SK-N-MC (cell line): ENCODE results near the gene PHRF1.

Source experiments
- DNase-seq: peaks from one replicate; pipeline ENCODE4 v3.0.0-alpha.2; 2011; ENCODE audit warnings: low read depth, low spot score
- H3K27ac ChIP-seq: fragments of 200-600 bp; sonication (generic); 2 replicates; pipeline ENCODE4 v1.5.1; 2016; ENCODE audit warnings: mixed run types
- H3K36me3 ChIP-seq: fragments of 200-600 bp; sonication (generic); 2 replicates; pipeline ENCODE4 v1.6.1; 2017; ENCODE audit warnings: antibody characterized with exemption, low read length, mixed read lengths; ENCODE audit not compliant: insufficient read depth
- H3K4me3 ChIP-seq: fragments of 200-600 bp; sonication (generic); 2 replicates; pipeline ENCODE4 v1.5.1; 2016
- H3K9ac ChIP-seq: fragments of 200-600 bp; sonication (generic); 2 replicates; pipeline ENCODE4 v1.8.0; 2017; ENCODE audit warnings: mixed run types, mixed read lengths; ENCODE audit not compliant: insufficient read length
- H3K9me3 ChIP-seq: fragments of 200-600 bp; sonication (generic); 2 replicates; pipeline ENCODE4 v1.6.1; 2017; ENCODE audit warnings: low read depth, mild to moderate bottlenecking, antibody characterized with exemption, low read length, moderate library complexity, mixed read lengths
- EZH2 ChIP-seq: fragments of 200-600 bp; sonication (generic); IDR thresholded peaks from one replicate; pipeline ENCODE4 v1.6.1; 2017; ENCODE audit warnings: antibody characterized with exemption
- FOXP2 ChIP-seq: optimal IDR thresholded peaks from 2 replicates; pipeline ENCODE3; 2011; ENCODE audit warnings: mild to moderate bottlenecking, moderate library complexity; ENCODE audit not compliant: insufficient read depth; ENCODE audit errors: extremely low read length, control extremely low read depth
- POLR2AphosphoS5 ChIP-seq: IDR thresholded peaks from 2 replicates; pipeline ENCODE4 v1.6.1; 2012; ENCODE audit warnings: mild to moderate bottlenecking, low read depth, low read length, borderline replicate concordance

The PHRF1 gene

GRCh38 chr11:531919-532526 lies 44.2 kb upstream of the PHRF1 start:
- TF ChIP-seq FOXP2 = no peak
- TF ChIP-seq EZH2 = no peak
- peak; percentile 25; the same call in 1 of the 2 replicates for TF ChIP-seq POLR2AphosphoS5
- no peak for DNase-seq
- Histone ChIP-seq H3K4me3 (no peak overlapping the region), H3K9me3 (no peaks in the 10 kb centered on the region), H3K27ac (no peak overlapping the region), H3K9ac (no peak overlapping the region), H3K36me3 (peaks cover 16% of the 10 kb centered on the region; the same call in 1 of the 2 replicates)

- H3K4me3 ChIP-seq = no peak overlapping the region
- no peak overlapping the region for H3K9ac ChIP-seq
- H3K36me3 ChIP-seq = peaks cover 16% of the 10 kb centered on the region; the same call in 1 of the 2 replicates
- no peaks in the 10 kb centered on the region for H3K9me3 ChIP-seq
- no peak for TF ChIP-seq FOXP2
- no peak for TF ChIP-seq POLR2AphosphoS5
- no peak for TF ChIP-seq EZH2
- no peak overlapping the region for H3K27ac ChIP-seq
- DNase-seq = no peak
Observed at GRCh38 chr11:532527-532985, 43.7 kb upstream of the PHRF1 start.

GRCh38 chr11:532986-533585 lies 43.2 kb upstream of the PHRF1 start:
- Histone ChIP-seq H3K36me3 (peaks cover 16% of the 10 kb centered on the region; the same call in 1 of the 2 replicates), H3K9ac (no peak overlapping the region), H3K27ac (no peak overlapping the region), H3K9me3 (no peaks in the 10 kb centered on the region), H3K4me3 (no peak overlapping the region)
- TF ChIP-seq POLR2AphosphoS5 = no peak
- TF ChIP-seq EZH2 = no peak
- no peak for TF ChIP-seq FOXP2
- DNase-seq = no peak

GRCh38 chr11:533586-534395 lies 42.5 kb upstream of the PHRF1 start:
- Histone ChIP-seq H3K9ac (peak overlapping the region; percentile 80), H3K36me3 (peaks cover 16% of the 10 kb centered on the region; the same call in 1 of the 2 replicates), H3K4me3 (peak overlapping the region; percentile 81), H3K27ac (no peak overlapping the region), H3K9me3 (no peaks in the 10 kb centered on the region)
- no peak for DNase-seq
- TF ChIP-seq POLR2AphosphoS5 (no peak), FOXP2 (no peak), EZH2 (no peak)

- DNase-seq = no peak
- H3K9me3 ChIP-seq = no peaks in the 10 kb centered on the region
- H3K9ac ChIP-seq = peak overlapping the region; percentile 80
- TF ChIP-seq EZH2 = no peak
- no peak for TF ChIP-seq POLR2AphosphoS5
- TF ChIP-seq FOXP2 = no peak
- peak overlapping the region; percentile 81 for H3K4me3 ChIP-seq
- H3K36me3 ChIP-seq = peaks cover 16% of the 10 kb centered on the region; the same call in 1 of the 2 replicates
- H3K27ac ChIP-seq = peak overlapping the region; percentile 26; the same call in 1 of the 2 replicates
Observed at GRCh38 chr11:534396-535209, 41.7 kb upstream of the PHRF1 start.

GRCh38 chr11:535210-535518 lies 41.1 kb upstream of the PHRF1 start:
- H3K9me3 ChIP-seq = no peaks in the 10 kb centered on the region
- H3K27ac ChIP-seq = no peak overlapping the region
- peak overlapping the region; percentile 80 for H3K9ac ChIP-seq
- H3K4me3 ChIP-seq = peak overlapping the region; percentile 81
- no peak for DNase-seq
- peaks cover 16% of the 10 kb centered on the region; the same call in 1 of the 2 replicates for H3K36me3 ChIP-seq
- no peak for TF ChIP-seq EZH2
- no peak for TF ChIP-seq FOXP2
- no peak for TF ChIP-seq POLR2AphosphoS5

- Histone ChIP-seq H3K27ac (peak within 1 kb of the TSS; percentile 86), H3K9ac (peak within 1 kb of the TSS; percentile 80), H3K4me3 (peak within 1 kb of the TSS; percentile 89), H3K36me3 (peaks cover 16% of the 10 kb centered on the region; the same call in 1 of the 2 replicates), H3K9me3 (no peaks in the 10 kb centered on the region)
- TF ChIP-seq POLR2AphosphoS5 (peak; percentile 91), EZH2 (no peak), FOXP2 (no peak)
- DNase-seq = peak; percentile 37
Observed at GRCh38 chr11:535519-536454, 40.5 kb upstream of the PHRF1 start, which contains the start of gene HRAS. TSS of gene HRAS (minus strand) at chr11:535576.
